K562 (cell line): ENCODE measurements around the gene OR5AU1.

Experiments
- CTCF ChIP-seq, 3 experiments: IDR thresholded peaks in 2 of 3; conservative IDR thresholded peaks in 1 of 3; 2 replicates each; pipeline ENCODE4 v1.5.1; 2011 to 2012; ENCODE audit warnings: low read length in 3 of 3, mild to moderate bottlenecking in 3 of 3, control low read depth in 2 of 3, improper control_type of control experiment in 1 of 3, inconsistent platforms in 1 of 3, low read depth in 1 of 3, mixed read lengths in 1 of 3, moderate library complexity in 1 of 3; ENCODE audit not compliant: insufficient read depth in 2 of 3
- HMGXB4 ChIP-seq: sonication (generic); formaldehyde crosslinking; IDR thresholded peaks from 2 replicates; pipeline ENCODE4 v1.8.1; 2023; ENCODE audit warnings: mild to moderate bottlenecking, missing genetic modification reagents
- IRF2 ChIP-seq: sonication (generic); formaldehyde crosslinking; IDR thresholded peaks from 2 replicates; pipeline ENCODE4 v1.8.1; 2022; ENCODE audit warnings: mild to moderate bottlenecking, missing genetic modification reagents
- MYBL2 ChIP-seq, 2 experiments: fragments of 450-650 bp in 1 of 2; sonication (generic) in 1 of 2; formaldehyde crosslinking in 1 of 2; IDR thresholded peaks; 2 replicates each; pipeline versions ENCODE4 v1.6.1 to v1.8.1; 2017 to 2022; ENCODE audit warnings: borderline replicate concordance in 1 of 2, inconsistent platforms in 1 of 2, low read depth in 1 of 2, mild to moderate bottlenecking in 1 of 2, missing genetic modification reagents in 1 of 2, moderate library complexity in 1 of 2
- ZNF23 ChIP-seq: fragments of 250-450 bp; sonication (Bioruptor Pico); IDR thresholded peaks from 2 replicates; pipeline ENCODE4 v1.4.0; 2020; ENCODE audit warnings: mild to moderate bottlenecking

DNA sequence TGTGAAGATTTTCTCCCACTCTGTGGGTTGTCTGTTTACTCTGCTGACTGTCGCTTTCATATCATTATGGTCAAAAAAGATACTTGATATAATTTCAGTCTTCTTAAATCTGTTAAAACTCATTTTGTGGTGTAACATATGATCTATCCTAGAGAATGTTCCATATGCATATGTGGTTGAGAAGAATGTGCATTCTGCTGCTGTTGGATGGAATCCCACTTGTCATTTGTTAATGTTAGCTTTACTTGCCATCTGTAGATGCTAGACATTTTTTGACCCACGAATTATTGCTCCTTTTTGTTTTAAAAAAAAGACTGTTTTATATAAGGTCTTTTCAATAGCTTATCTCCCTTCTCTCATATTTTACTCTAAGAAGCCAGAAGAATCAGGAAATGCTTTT lies 26.3 kb upstream of the OR5AU1 start:
- TF ChIP-seq CTCF (IDR thresholded peaks at IDR 0.05 in 2 of 3, conservative IDR thresholded peaks at IDR 0.05 in 1 of 3; ENCODE audit: insufficient read depth in 2 of 3, low read depth in 1 of 3, low read length in 3 of 3) (no peak), MYBL2 (IDR thresholded peaks at IDR 0.05; ENCODE audit: low read depth) (no peak), MYBL2 (CRISPR knock-in tag; IDR thresholded peaks at IDR 0.05; ENCODE audit: borderline replicate concordance) (no peak), HMGXB4 (no peak), ZNF23 (CRISPR knock-in tag) (no peak), IRF2 (CRISPR knock-in tag) (no peak)
